Hepatocyte (in vitro differentiated cells): Measurements from ENCODE around the gene CSNK1D. TPM values are rescaled to one million over a fixed set of nuclear protein-coding genes. Genes with fewer than 3 reads are reported as not detected.

ENCODE experiments used
- DNase-seq: peaks from one replicate; pipeline ENCODE4 v3.0.0-alpha.2; 2016; ENCODE audit warnings: low spot score
- H2AFZ ChIP-seq: fragments of 200-600 bp; sonication (generic); 2 replicates; pipeline ENCODE4 v1.6.0; 2016; ENCODE audit warnings: antibody characterized with exemption, mild to moderate bottlenecking
- H3K27ac ChIP-seq: fragments of 200-600 bp; sonication (generic); 2 replicates; pipeline ENCODE4 v1.5.1; 2016; ENCODE audit warnings: mild to moderate bottlenecking
- H3K27me3 ChIP-seq: fragments of 200-600 bp; sonication (generic); 2 replicates; pipeline ENCODE4 v1.6.1; 2016
- H3K36me3 ChIP-seq: fragments of 200-600 bp; sonication (generic); replicated peaks from 2 replicates; pipeline ENCODE4 v1.5.1; 2016; ENCODE audit warnings: low read depth; ENCODE audit not compliant: insufficient read depth
- H3K4me1 ChIP-seq: fragments of 200-600 bp; sonication (generic); 2 replicates; pipeline ENCODE4 v1.5.1; 2016; ENCODE audit warnings: mild to moderate bottlenecking, moderate library complexity; ENCODE audit not compliant: insufficient read depth
- H3K4me2 ChIP-seq: fragments of 200-600 bp; sonication (generic); 2 replicates; pipeline ENCODE4 v1.6.0; 2016
- H3K4me3 ChIP-seq: fragments of 200-600 bp; sonication (generic); 2 replicates; pipeline ENCODE4 v1.5.1; 2016; ENCODE audit warnings: mild to moderate bottlenecking
- H3K79me2 ChIP-seq: fragments of 200-600 bp; sonication (generic); 2 replicates; pipeline ENCODE4 v1.6.0; 2017; ENCODE audit warnings: mild to moderate bottlenecking
- H3K9me2 ChIP-seq: fragments of 200-600 bp; sonication (generic); replicated peaks from 2 replicates; pipeline ENCODE4 v1.6.0; 2017; ENCODE audit warnings: mild to moderate bottlenecking; ENCODE audit not compliant: insufficient read depth
- H3K9me3 ChIP-seq: fragments of 200-600 bp; sonication (generic); 2 replicates; pipeline ENCODE4 v1.5.1; 2016; ENCODE audit warnings: low read depth, mild to moderate bottlenecking
- H4K20me1 ChIP-seq: fragments of 200-600 bp; sonication (generic); 2 replicates; pipeline ENCODE4 v1.6.0; 2016; ENCODE audit warnings: mild to moderate bottlenecking; ENCODE audit not compliant: insufficient read depth, poor library complexity, severe bottlenecking
- CTCF ChIP-seq: fragments of 200-600 bp; sonication (generic); IDR thresholded peaks from 2 replicates; pipeline ENCODE4 v1.5.1; 2016; ENCODE audit warnings: antibody characterized with exemption, mild to moderate bottlenecking; ENCODE audit not compliant: poor library complexity
- EZH2 ChIP-seq: fragments of 200-600 bp; sonication (generic); IDR thresholded peaks from 2 replicates; pipeline ENCODE4 v1.6.1; 2016; ENCODE audit warnings: antibody characterized with exemption, mild to moderate bottlenecking, borderline replicate concordance
- EZH2phosphoT487 ChIP-seq: fragments of 200-600 bp; sonication (generic); IDR thresholded peaks from one replicate; pipeline ENCODE4 v1.6.1; 2018; ENCODE audit warnings: antibody characterized with exemption, mild to moderate bottlenecking, low read depth, moderate library complexity; ENCODE audit not compliant: unreplicated experiment, severe bottlenecking
- WGBS: methylation state at CpG from one replicate; pipeline ENCODE4 v1.1.6; 2016; ENCODE audit warnings: low lambda C conversion rate; ENCODE audit errors: missing lambda C conversion rate; 5-methylcytosine and 5-hydroxymethylcytosine counted together
- polyA plus RNA-seq: library from polyadenylated mRNA; unstranded; fragments of >200 nt; fragmentation: Nextera tagmentation; extraction: Ambion mirVana; gene quantifications from 2 replicates; pipeline ENCODE4 v1.2.1, GENCODE V29; 2016
- total RNA-seq: library from RNA; depleted of rRNA; stranded (reverse); fragments of >200 nt; gene quantifications from 2 replicates; pipeline ENCODE4 v1.2.3, GENCODE V29; 2014

Gene CSNK1D
- total and polyA plus RNA-seq, 2 experiments from 2014 or later = 72.5 to 152 TPM

- no peaks in the 10 kb centered on the region for H3K9me2 ChIP-seq
- 78% methylated on average over 23 of the region's 27 CpGs for WGBS
- no peak for DNase-seq
- no peaks in the 10 kb centered on the region for H3K36me3 ChIP-seq
- H3K4me1 ChIP-seq = peaks cover 28% of the 10 kb centered on the region
- no peak overlapping the region for H2AFZ ChIP-seq
- H3K27me3 ChIP-seq = no peaks in the 10 kb centered on the region
- H3K27ac ChIP-seq = peak overlapping the region; percentile 68
- H3K9me3 ChIP-seq = no peaks in the 10 kb centered on the region
- no peak overlapping the region for H3K4me3 ChIP-seq
- H4K20me1 ChIP-seq = peaks cover 52% of the 10 kb centered on the region
- peak overlapping the region; percentile 20 for H3K4me2 ChIP-seq
- no peak for TF ChIP-seq CTCF
- no peak for TF ChIP-seq EZH2phosphoT487
- no peak for TF ChIP-seq EZH2
- H3K79me2 ChIP-seq = peaks cover 34% of the 10 kb centered on the region
Measured at GRCh38 chr17:82241183-82241925, 32.1 kb downstream of the CSNK1D start.

GRCh38 chr17:82240506-82241182 is 32.9 kb downstream of the CSNK1D start:
- Histone ChIP-seq H3K9me3 (no peaks in the 10 kb centered on the region), H3K27ac (peak overlapping the region; percentile 68), H4K20me1 (peaks cover 48% of the 10 kb centered on the region), H3K36me3 (no peaks in the 10 kb centered on the region), H3K4me1 (peaks cover 35% of the 10 kb centered on the region), H3K4me2 (no peak overlapping the region), H2AFZ (no peak overlapping the region), H3K4me3 (no peak overlapping the region), H3K9me2 (no peaks in the 10 kb centered on the region), H3K79me2 (peaks cover 26% of the 10 kb centered on the region), H3K27me3 (no peaks in the 10 kb centered on the region)
- WGBS = 79% methylated on average over 20 of the region's 20 CpGs
- TF ChIP-seq CTCF (no peak), EZH2 (no peak), EZH2phosphoT487 (no peak)
- no peak for DNase-seq

- Histone ChIP-seq H3K79me2 (peaks cover 26% of the 10 kb centered on the region), H3K27ac (peak overlapping the region; percentile 68), H3K4me2 (no peak overlapping the region), H3K4me1 (peaks cover 41% of the 10 kb centered on the region), H3K9me3 (no peaks in the 10 kb centered on the region), H3K36me3 (no peaks in the 10 kb centered on the region), H4K20me1 (peaks cover 48% of the 10 kb centered on the region), H2AFZ (no peak overlapping the region), H3K27me3 (no peaks in the 10 kb centered on the region), H3K9me2 (no peaks in the 10 kb centered on the region), H3K4me3 (no peak overlapping the region)
- no peak for TF ChIP-seq EZH2phosphoT487
- no peak for TF ChIP-seq EZH2
- no peak for TF ChIP-seq CTCF
- DNase-seq = no peak
- WGBS = 93% methylated on average over 22 of the region's 22 CpGs
Measured at GRCh38 chr17:82239926-82240505, 33.5 kb downstream of the CSNK1D start.
